AG04450 (cell line): Measurements from ENCODE around the gene KCNH2. TPM values are rescaled to one million over a fixed set of nuclear protein-coding genes. Genes with fewer than 3 reads are reported as not detected.

Experiments
- CTCF ChIA-PET: fragments of 300-600, 350-600 bp; formaldehyde crosslinking; extraction: SDS; loops from one replicate; lab custom pipeline; 2022; ENCODE audit warnings: antibody characterized with exemption, inconsistent platforms; lab: Charles Lee
- POLR2A ChIA-PET: fragments of 350-600 bp; formaldehyde crosslinking; extraction: SDS; loops from one replicate; lab custom pipeline; 2021; ENCODE audit warnings: antibody characterized with exemption, inconsistent platforms; lab: Yijun Ruan, JAX
- DNase-seq: peaks from one replicate; pipeline ENCODE4 v3.0.0-alpha.2; 2011; ENCODE audit warnings: low read depth, low spot score
- H3K27ac ChIP-seq: one replicate; pipeline ENCODE4 v1.5.1; 2012; ENCODE audit warnings: low read depth, low read length, control low read depth
- H3K27me3 ChIP-seq: one replicate; pipeline ENCODE4 v1.6.0; 2012; ENCODE audit warnings: low read length; ENCODE audit not compliant: control insufficient read depth, insufficient read depth
- H3K4me3 ChIP-seq: 2 replicates; pipeline ENCODE4 v1.5.1; 2011; ENCODE audit warnings: mild to moderate bottlenecking, low read depth, low read length, control low read depth
- H3K9me3 ChIP-seq: 2 replicates; pipeline ENCODE4 v1.5.1; 2012; ENCODE audit warnings: low read length; ENCODE audit not compliant: control insufficient read depth, insufficient read depth
- polyA plus RNA-seq: library from polyadenylated mRNA; depleted of rRNA; stranded (reverse); fragments of >200 nt; gene quantifications from 2 replicates; pipeline ENCODE4 v1.2.3, GENCODE V29; 2011
- TF ChIP-seq, protein P1 (sequence below): IDR thresholded peaks from 2 replicates; pipeline ENCODE4 v1.5.1; 2011; ENCODE audit warnings: low read depth, low read length, control low read depth, inconsistent platforms

The KCNH2 gene
- polyA plus RNA-seq, 1 experiment = 1.3 TPM

DNA sequence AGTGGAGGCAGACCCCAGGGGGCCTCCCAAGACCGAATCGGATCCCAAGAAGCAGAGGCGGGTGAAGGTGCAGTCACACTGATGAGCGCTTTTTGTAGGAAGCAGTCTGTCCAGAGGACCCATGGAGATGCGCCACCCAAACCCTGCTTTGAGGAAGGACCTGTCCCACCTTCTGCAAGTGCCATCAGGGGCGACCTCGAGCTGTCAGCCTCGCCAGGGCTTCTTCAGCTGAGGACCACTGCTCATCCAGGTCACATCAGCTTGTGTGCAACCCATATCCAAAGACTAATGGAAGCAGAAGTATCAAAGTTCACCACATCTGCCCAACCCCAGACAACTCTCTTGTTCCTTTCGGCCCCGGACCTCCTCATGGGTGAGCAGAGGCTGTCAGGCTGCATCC is 61.5 kb downstream of the KCNH2 start:
- Histone ChIP-seq H3K9me3 (no peaks in the 10 kb centered on the region), H3K4me3 (no peak overlapping the region), H3K27ac (no peak overlapping the region), H3K27me3 (peaks cover 13% of the 10 kb centered on the region)
- TF ChIP-seq, protein P1, sequence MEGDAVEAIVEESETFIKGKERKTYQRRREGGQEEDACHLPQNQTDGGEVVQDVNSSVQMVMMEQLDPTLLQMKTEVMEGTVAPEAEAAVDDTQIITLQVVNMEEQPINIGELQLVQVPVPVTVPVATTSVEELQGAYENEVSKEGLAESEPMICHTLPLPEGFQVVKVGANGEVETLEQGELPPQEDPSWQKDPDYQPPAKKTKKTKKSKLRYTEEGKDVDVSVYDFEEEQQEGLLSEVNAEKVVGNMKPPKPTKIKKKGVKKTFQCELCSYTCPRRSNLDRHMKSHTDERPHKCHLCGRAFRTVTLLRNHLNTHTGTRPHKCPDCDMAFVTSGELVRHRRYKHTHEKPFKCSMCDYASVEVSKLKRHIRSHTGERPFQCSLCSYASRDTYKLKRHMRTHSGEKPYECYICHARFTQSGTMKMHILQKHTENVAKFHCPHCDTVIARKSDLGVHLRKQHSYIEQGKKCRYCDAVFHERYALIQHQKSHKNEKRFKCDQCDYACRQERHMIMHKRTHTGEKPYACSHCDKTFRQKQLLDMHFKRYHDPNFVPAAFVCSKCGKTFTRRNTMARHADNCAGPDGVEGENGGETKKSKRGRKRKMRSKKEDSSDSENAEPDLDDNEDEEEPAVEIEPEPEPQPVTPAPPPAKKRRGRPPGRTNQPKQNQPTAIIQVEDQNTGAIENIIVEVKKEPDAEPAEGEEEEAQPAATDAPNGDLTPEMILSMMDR = no peak
- ChIA-PET CTCF (interaction anchor here (2.4 kb wide), 1 partner anchor 18 kb away, joined by 9 read pairs; no protein-coding TSS in a partner anchor), POLR2A (no interaction called here)
- no peak for DNase-seq

DNA sequence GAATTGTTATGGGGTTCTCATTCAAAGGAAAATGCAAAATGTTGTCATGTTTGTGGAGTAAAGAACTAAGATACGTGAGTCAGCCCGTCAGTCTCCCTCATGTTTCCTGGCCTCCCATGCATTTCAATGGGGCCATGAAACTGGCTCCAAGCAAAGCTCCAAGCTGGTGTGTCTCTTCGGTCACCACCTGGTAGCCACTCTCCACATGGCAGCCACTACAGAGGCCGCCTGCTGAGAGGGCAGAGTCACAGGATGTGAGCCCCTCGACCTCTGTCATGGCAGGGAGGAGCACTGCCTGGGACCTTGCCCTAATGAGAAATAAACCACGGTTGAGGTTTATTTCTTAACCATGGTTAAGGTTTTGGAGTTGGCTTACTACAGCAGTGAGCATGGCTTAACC is 63.2 kb downstream of the KCNH2 start:
- TF ChIP-seq, protein P1 = no peak
- no peak overlapping the region for H3K4me3 ChIP-seq
- POLR2A ChIA-PET = no interaction called here
- CTCF ChIA-PET = interaction anchor here (0.9 kb wide), 1 partner anchor 17 kb away, joined by 3 read pairs; no protein-coding TSS in a partner anchor
- H3K27me3 ChIP-seq = peaks cover 11% of the 10 kb centered on the region
- no peaks in the 10 kb centered on the region for H3K9me3 ChIP-seq
- no peak overlapping the region for H3K27ac ChIP-seq
- DNase-seq = no peak

DNA sequence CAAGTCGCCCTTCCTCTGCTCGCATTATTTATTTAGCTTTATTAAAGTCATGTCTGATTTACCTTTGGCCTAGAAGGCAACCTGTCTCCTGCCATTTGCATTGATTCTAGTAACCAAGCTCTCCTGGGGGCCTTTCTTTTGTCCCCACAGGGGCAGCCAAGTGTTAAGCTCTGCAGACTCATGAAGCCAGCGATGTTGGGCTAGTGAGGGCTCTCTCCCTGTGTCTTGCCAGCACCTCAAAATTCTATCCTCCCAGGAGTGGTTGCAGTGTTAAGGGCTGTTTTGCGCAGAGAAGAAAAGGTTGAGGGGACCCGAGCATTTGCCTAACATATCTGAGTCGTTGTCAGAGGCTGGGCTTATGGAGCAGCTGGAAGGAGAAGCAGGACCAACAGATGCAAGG is 63.9 kb downstream of the KCNH2 start:
- Histone ChIP-seq H3K9me3 (no peaks in the 10 kb centered on the region), H3K27me3 (peaks cover 9% of the 10 kb centered on the region), H3K27ac (no peak overlapping the region), H3K4me3 (no peak overlapping the region)
- DNase-seq = no peak
- CTCF ChIA-PET = no interaction called here
- POLR2A ChIA-PET = no interaction called here
- TF ChIP-seq, protein P1 = no peak

DNA sequence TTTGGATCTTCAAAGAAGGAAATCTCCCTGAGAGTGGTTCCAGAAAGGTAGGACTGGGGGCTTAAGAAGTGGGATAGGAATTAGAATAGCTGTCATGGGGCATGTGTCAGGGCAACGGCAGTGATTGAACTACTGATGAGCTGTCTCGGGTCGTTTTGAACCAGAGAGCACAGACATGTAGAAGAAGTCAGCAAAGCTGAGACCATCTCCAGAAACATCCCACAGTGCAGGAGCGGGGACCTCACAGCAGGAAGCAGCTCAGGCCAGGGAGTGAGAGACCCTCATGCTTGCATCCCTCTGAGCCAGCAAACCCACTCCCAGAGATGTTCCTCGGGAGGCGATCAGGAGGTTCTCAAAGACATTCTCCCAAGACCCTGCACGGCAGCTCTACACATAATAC is 65.7 kb downstream of the KCNH2 start:
- ChIA-PET POLR2A (no interaction called here), CTCF (interaction anchor here (1.4 to 1.9 kb wide), 3 partner anchors 12 to 35 kb away, joined by 3 to 7 read pairs (median 5); no protein-coding TSS in a partner anchor)
- Histone ChIP-seq H3K4me3 (no peak overlapping the region), H3K27ac (no peak overlapping the region), H3K27me3 (peaks cover 4% of the 10 kb centered on the region), H3K9me3 (no peaks in the 10 kb centered on the region)
- TF ChIP-seq, protein P1 = no peak
- no peak for DNase-seq

DNA sequence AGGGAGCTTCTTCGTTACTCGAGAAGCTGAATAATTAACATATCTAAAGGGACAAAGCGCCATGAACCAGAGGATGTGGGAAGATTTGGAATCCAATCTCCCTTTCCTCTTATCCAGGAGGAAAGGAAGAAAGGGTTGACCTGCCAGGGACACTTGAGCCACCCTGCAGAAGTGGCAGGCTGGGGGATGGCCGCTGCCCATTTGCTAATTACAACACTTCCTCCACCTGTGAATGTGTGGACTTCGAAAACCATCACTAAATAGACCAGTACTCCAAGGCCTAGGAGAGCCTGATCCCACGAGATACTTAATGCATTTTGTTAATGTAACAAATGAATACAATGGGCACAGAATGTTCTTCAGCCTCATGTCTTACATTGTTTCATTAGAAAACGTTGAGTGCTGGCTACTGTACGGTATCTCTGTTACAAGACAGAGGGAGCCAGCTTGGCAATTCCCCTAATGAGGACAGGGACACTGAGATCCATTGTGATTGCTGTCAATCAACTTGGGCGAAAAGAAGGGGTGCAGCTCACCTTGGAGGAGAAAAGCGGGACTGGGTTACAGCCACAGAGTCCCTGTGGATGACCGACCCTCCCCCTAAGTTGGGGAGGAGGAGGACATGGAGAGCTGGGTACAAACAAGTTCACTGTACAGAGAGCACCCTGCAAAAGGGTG is 66.4 kb downstream of the KCNH2 start:
- TF ChIP-seq, protein P1 = no peak
- Histone ChIP-seq H3K9me3 (no peaks in the 10 kb centered on the region), H3K4me3 (no peak overlapping the region), H3K27me3 (peaks cover 4% of the 10 kb centered on the region), H3K27ac (no peak overlapping the region)
- DNase-seq = no peak
- POLR2A ChIA-PET = no interaction called here
- CTCF ChIA-PET = interaction anchor here (0.6 to 1.9 kb wide), 5 partner anchors 13 to 143 kb away, joined by 3 to 7 read pairs (median 5); no protein-coding TSS in a partner anchor
